KMS-11 (cell line): ENCODE measurements around the gene E2F4.
A peak's percentile ranks its signal among the peaks of the same experiment; 100 is the strongest.

ENCODE experiments used
- H2AFZ ChIP-seq: fragments of 200-600 bp; sonication (generic); 2 replicates; pipeline ENCODE4 v1.6.1; 2016; ENCODE audit warnings: antibody characterized with exemption, mixed run types, low read depth
- H3K27ac ChIP-seq: fragments of 200-600 bp; sonication (generic); 2 replicates; pipeline ENCODE4 v1.6.1; 2016; ENCODE audit warnings: mild to moderate bottlenecking, mixed run types
- H3K27me3 ChIP-seq: fragments of 200-600 bp; sonication (generic); 2 replicates; pipeline ENCODE4 v1.6.1; 2017; ENCODE audit warnings: mild to moderate bottlenecking, low read depth, mixed run types, moderate library complexity; ENCODE audit not compliant: insufficient read depth
- H3K36me3 ChIP-seq: fragments of 200-600 bp; sonication (generic); 2 replicates; pipeline ENCODE4 v1.6.1; 2017; ENCODE audit warnings: mild to moderate bottlenecking, mixed run types; ENCODE audit not compliant: insufficient read depth
- H3K4me1 ChIP-seq: fragments of 200-600 bp; sonication (generic); 2 replicates; pipeline ENCODE4 v1.6.1; 2016; ENCODE audit warnings: mild to moderate bottlenecking, low read depth, mixed run types; ENCODE audit not compliant: poor library complexity, severe bottlenecking
- H3K4me2 ChIP-seq: fragments of 200-600 bp; sonication (generic); 2 replicates; pipeline ENCODE4 v1.7.0; 2016; ENCODE audit warnings: mild to moderate bottlenecking, mixed run types
- H3K4me3 ChIP-seq: fragments of 200-600 bp; sonication (generic); IDR thresholded peaks from 2 replicates; pipeline ENCODE4 v1.6.1; 2017; ENCODE audit warnings: low read depth, low read length, mixed read lengths; ENCODE audit not compliant: insufficient read depth
- H3K79me2 ChIP-seq: fragments of 200-600 bp; sonication (generic); 2 replicates; pipeline ENCODE4 v1.6.1; 2016; ENCODE audit warnings: low read depth, mixed run types; ENCODE audit not compliant: insufficient read depth
- H3K9ac ChIP-seq: fragments of 200-600 bp; sonication (generic); 2 replicates; pipeline ENCODE4 v1.6.1; 2016; ENCODE audit warnings: mild to moderate bottlenecking, mixed run types
- H4K20me1 ChIP-seq: fragments of 200-600 bp; sonication (generic); 2 replicates; pipeline ENCODE4 v1.6.1; 2016; ENCODE audit warnings: mild to moderate bottlenecking, mixed run types; ENCODE audit not compliant: insufficient read depth
- TF ChIP-seq, protein P1 (sequence below): fragments of 200-600 bp; sonication (generic); conservative IDR thresholded peaks from 2 replicates; pipeline ENCODE4 v1.6.1; 2017; ENCODE audit warnings: low read depth, mild to moderate bottlenecking, antibody characterized with exemption, low read length, moderate library complexity, mixed read lengths

Gene E2F4

GRCh38 chr16:67177743-67178699, 13.9 kb upstream of the E2F4 start:
- H3K9ac ChIP-seq, result no peak overlapping the region
- H3K27ac ChIP-seq, result no peak overlapping the region
- H3K79me2 ChIP-seq, result no peaks in the 10 kb centered on the region
- H2AFZ ChIP-seq, result peak overlapping the region; percentile 47
- peak overlapping the region; percentile 63 for H3K4me2 ChIP-seq
- no peak overlapping the region for H3K4me3 ChIP-seq
- peaks cover 40% of the 10 kb centered on the region for H3K4me1 ChIP-seq
- TF ChIP-seq, protein P1, sequence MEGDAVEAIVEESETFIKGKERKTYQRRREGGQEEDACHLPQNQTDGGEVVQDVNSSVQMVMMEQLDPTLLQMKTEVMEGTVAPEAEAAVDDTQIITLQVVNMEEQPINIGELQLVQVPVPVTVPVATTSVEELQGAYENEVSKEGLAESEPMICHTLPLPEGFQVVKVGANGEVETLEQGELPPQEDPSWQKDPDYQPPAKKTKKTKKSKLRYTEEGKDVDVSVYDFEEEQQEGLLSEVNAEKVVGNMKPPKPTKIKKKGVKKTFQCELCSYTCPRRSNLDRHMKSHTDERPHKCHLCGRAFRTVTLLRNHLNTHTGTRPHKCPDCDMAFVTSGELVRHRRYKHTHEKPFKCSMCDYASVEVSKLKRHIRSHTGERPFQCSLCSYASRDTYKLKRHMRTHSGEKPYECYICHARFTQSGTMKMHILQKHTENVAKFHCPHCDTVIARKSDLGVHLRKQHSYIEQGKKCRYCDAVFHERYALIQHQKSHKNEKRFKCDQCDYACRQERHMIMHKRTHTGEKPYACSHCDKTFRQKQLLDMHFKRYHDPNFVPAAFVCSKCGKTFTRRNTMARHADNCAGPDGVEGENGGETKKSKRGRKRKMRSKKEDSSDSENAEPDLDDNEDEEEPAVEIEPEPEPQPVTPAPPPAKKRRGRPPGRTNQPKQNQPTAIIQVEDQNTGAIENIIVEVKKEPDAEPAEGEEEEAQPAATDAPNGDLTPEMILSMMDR, result no peak
- no peaks in the 10 kb centered on the region for H3K36me3 ChIP-seq
- H3K27me3 ChIP-seq, result no peaks in the 10 kb centered on the region
- H4K20me1 ChIP-seq, result no peaks in the 10 kb centered on the region

GRCh38 chr16:67179421-67180080, 12.4 kb upstream of the E2F4 start:
- no peak overlapping the region for H3K4me2 ChIP-seq
- no peaks in the 10 kb centered on the region for H3K36me3 ChIP-seq
- H3K9ac ChIP-seq, result no peak overlapping the region
- no peak overlapping the region for H2AFZ ChIP-seq
- H3K27ac ChIP-seq, result no peak overlapping the region
- no peaks in the 10 kb centered on the region for H3K27me3 ChIP-seq
- H4K20me1 ChIP-seq, result no peaks in the 10 kb centered on the region
- H3K79me2 ChIP-seq, result no peaks in the 10 kb centered on the region
- no peak overlapping the region for H3K4me3 ChIP-seq
- TF ChIP-seq, protein P1, result 0 out of 2 replicates have a peak, but pooled peaks have one; percentile 41
- peaks cover 28% of the 10 kb centered on the region for H3K4me1 ChIP-seq

DNA sequence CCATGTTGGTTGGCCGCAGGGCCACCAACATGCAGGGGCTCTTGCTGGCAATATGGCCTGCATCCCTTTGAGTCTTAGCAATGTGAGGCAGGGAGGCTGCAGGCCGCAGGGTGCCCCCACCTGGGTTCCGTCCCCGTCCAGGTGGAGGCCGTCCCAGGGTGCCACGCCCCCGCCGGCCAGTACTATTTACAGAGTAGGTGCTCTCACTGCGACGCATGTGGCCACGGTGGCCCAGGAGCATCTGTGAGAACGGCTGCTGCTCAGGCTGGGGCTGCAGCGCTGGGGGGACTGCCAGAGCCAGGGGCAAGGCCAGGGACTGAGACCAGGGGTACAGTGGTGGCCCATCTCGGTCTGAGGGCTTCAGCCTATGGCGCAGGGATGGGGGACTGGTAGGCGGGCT, 11.8 kb upstream of the E2F4 start:
- no peak overlapping the region for H3K4me2 ChIP-seq
- TF ChIP-seq, protein P1, result no peak
- H3K4me3 ChIP-seq, result no peak overlapping the region
- no peak overlapping the region for H2AFZ ChIP-seq
- no peaks in the 10 kb centered on the region for H3K79me2 ChIP-seq
- H3K27ac ChIP-seq, result no peak overlapping the region
- no peaks in the 10 kb centered on the region for H3K27me3 ChIP-seq
- H3K9ac ChIP-seq, result no peak overlapping the region
- H3K4me1 ChIP-seq, result peaks cover 22% of the 10 kb centered on the region
- no peaks in the 10 kb centered on the region for H3K36me3 ChIP-seq
- H4K20me1 ChIP-seq, result no peaks in the 10 kb centered on the region

DNA sequence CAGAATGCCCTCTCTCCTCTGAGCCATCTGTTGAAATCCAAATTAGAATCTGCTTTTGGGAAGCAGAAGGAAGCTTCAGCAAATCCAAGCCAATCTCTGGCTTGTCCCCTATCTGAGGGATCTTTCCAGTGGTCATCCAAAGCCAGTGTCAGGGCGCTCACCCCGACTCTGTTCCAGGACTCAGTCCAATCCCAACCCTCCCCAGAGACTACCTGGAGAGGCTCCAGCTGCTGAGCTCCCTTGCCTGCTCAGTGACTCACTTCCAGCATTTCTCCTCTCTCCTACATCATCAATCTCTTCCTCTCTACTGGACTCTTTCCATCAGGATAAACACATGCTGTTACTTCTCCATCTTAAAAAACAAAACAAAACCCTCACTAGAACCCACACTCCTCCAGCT, 10.6 kb upstream of the E2F4 start:
- Histone ChIP-seq H3K36me3 (no peaks in the 10 kb centered on the region), H3K27me3 (peaks cover 9% of the 10 kb centered on the region; the same call in 1 of the 2 replicates), H3K9ac (no peak overlapping the region), H3K4me3 (no peak overlapping the region), H3K79me2 (no peaks in the 10 kb centered on the region), H2AFZ (no peak overlapping the region), H4K20me1 (no peaks in the 10 kb centered on the region), H3K4me2 (no peak overlapping the region), H3K27ac (no peak overlapping the region), H3K4me1 (peaks cover 17% of the 10 kb centered on the region)
- TF ChIP-seq, protein P1, result no peak
